Thyroid gland (tissue), 4 donors: Measurements from ENCODE around the gene MAEA. TPM values are rescaled to one million over a fixed set of nuclear protein-coding genes. Genes with fewer than 3 reads are reported as not detected.

Experiments
- DNase-seq, 2 donors: peaks; one replicate each; pipeline ENCODE4 v3.0.0-alpha.2; 2019
- H3K27ac ChIP-seq, 3 donors: fragments of 200-600 bp; sonication (generic); 1 replicate in 2 of 3; 2 replicates in 1 of 3; pipeline ENCODE4 v1.5.1; 2016 to 2019; ENCODE audit warnings: mild to moderate bottlenecking in 1 of 3, moderate library complexity in 1 of 3
- H3K27me3 ChIP-seq: fragments of 200-600 bp; sonication (generic); one replicate; pipeline ENCODE4 v1.5.1; 2019
- H3K36me3 ChIP-seq, 2 donors: fragments of 200-600 bp; sonication (generic); one replicate each; pipeline ENCODE4 v1.5.1; 2016 to 2019
- H3K4me1 ChIP-seq, 2 donors: fragments of 200-600 bp; sonication (generic); one replicate each; pipeline ENCODE4 v1.5.1; 2017 to 2019
- H3K4me3 ChIP-seq, 3 donors: fragments of 200-600 bp; sonication (generic); replicated peaks in 1 of 3; 1 replicate in 2 of 3; 2 replicates in 1 of 3; pipeline ENCODE4 v1.5.1; 2016; ENCODE audit warnings: mild to moderate bottlenecking in 1 of 3
- H3K9me3 ChIP-seq: fragments of 200-600 bp; sonication (generic); one replicate; pipeline ENCODE4 v1.5.1; 2017
- CTCF ChIP-seq, 6 experiments: fragments of 200-600 bp in 3 of 6; fragments of 450-650 bp in 3 of 6; sonication (generic) in 3 of 6; IDR thresholded peaks; one replicate each; pipeline ENCODE4 v1.5.1; 2016 to 2019; ENCODE audit warnings: antibody characterized with exemption in 6 of 6, mild to moderate bottlenecking in 2 of 6, inconsistent platforms in 1 of 6, moderate library complexity in 1 of 6
- POLR2A ChIP-seq, 2 donors: fragments of 450-650 bp; IDR thresholded peaks; one replicate each; pipeline ENCODE4 v1.6.1; 2017; ENCODE audit warnings: antibody characterized with exemption in 2 of 2, mild to moderate bottlenecking in 2 of 2, moderate library complexity in 1 of 2
- WGBS, 2 donors: methylation state at CpG; one replicate each; pipeline ENCODE4 v1.1.5; 2017; 5-methylcytosine and 5-hydroxymethylcytosine counted together
- intact Hi-C: fragments of 100-400 bp; cut with DNase I; formaldehyde crosslinking; loops from one replicate; pipeline ENCODE4 v1.15.1; 2023
- total RNA-seq, 4 donors: library from RNA; depleted of rRNA; stranded (reverse); fragments of >200 nt; gene quantifications; one replicate each; pipeline ENCODE4 v1.2.3, GENCODE V29; 2016

The MAEA gene
- total RNA-seq, 4 donors from 2014 or later, result 85.3 to 99.5 (median 87.3) TPM

GRCh38 chr4:1244978-1245471, 44.7 kb upstream of the MAEA start:
- H3K4me3 ChIP-seq, result no peak overlapping the region
- TF ChIP-seq POLR2A (IDR thresholded peaks at IDR 0.05) (no peak), CTCF (IDR thresholded peaks at IDR 0.05) (no peak)

GRCh38 chr4:1245481-1246051, 44.1 kb upstream of the MAEA start:
- intact Hi-C loops, result no loop called here
- 87% methylated on average over 26 of the region's 26 CpGs for WGBS, 2 donors
- Histone ChIP-seq H3K36me3 (peaks cover 0 to 8% of the 10 kb centered on the region in 2 donors), H3K9me3 (no peaks in the 10 kb centered on the region), H3K4me3 (no peak overlapping the region), H3K27ac (peak overlapping the region in 1 of 3 donors; percentile 94), H3K27me3 (no peaks in the 10 kb centered on the region), H3K4me1 (peaks cover 40 to 66% of the 10 kb centered on the region in 2 donors)
- peak in 1 of 2 donors; percentile 0 for DNase-seq
- TF ChIP-seq POLR2A (IDR thresholded peaks at IDR 0.05), result no peak
- TF ChIP-seq CTCF (IDR thresholded peaks at IDR 0.05), result no peak

More at GRCh38 chr4:1244978-1245471, 44.7 kb upstream of the MAEA start:
- no peak overlapping the region for H3K27ac ChIP-seq
- intact Hi-C loops, result no loop called here
- no peaks in the 10 kb centered on the region for H3K27me3 ChIP-seq
- peaks cover 35 to 60% of the 10 kb centered on the region in 2 donors for H3K4me1 ChIP-seq
- no peaks in the 10 kb centered on the region for H3K9me3 ChIP-seq
- peaks cover 0 to 9% of the 10 kb centered on the region in 2 donors for H3K36me3 ChIP-seq
- DNase-seq, result peak in 1 of 2 donors; percentile 0
- WGBS, 2 donors, result 87 to 95% methylated on average over 4 to 16 of the region's 19 CpGs

- Histone ChIP-seq H3K36me3 (peaks cover 0 to under 1% of the 10 kb centered on the region in 2 donors), H3K9me3 (no peaks in the 10 kb centered on the region), H3K4me3 (no peak overlapping the region), H3K4me1 (peaks cover 40 to 68% of the 10 kb centered on the region in 2 donors), H3K27ac (peak overlapping the region in 1 of 3 donors; percentile 94), H3K27me3 (no peaks in the 10 kb centered on the region)
- TF ChIP-seq CTCF (IDR thresholded peaks at IDR 0.05) (no peak), POLR2A (IDR thresholded peaks at IDR 0.05) (peak in 1 of 2 donors; percentile 23)
- DNase-seq, result peak; percentile 49 to 60
- intact Hi-C loops, result no loop called here
- 59 to 66% methylated on average over 21 to 22 of the region's 24 CpGs for WGBS, 2 donors
Measured at GRCh38 chr4:1246111-1246881, 43.4 kb upstream of the MAEA start.

GRCh38 chr4:1246901-1247863, 42.5 kb upstream of the MAEA start:
- WGBS, 2 donors, result 18 to 20% methylated on average over 16 to 35 of the region's 48 CpGs
- H3K9me3 ChIP-seq, result no peaks in the 10 kb centered on the region
- H3K27ac ChIP-seq, result peak overlapping the region; percentile 94 to 95 (median 94)
- peak in 1 of 2 donors; percentile 8 for DNase-seq
- no peaks in the 10 kb centered on the region for H3K36me3 ChIP-seq
- no peaks in the 10 kb centered on the region for H3K27me3 ChIP-seq
- H3K4me1 ChIP-seq, result peaks cover 40 to 64% of the 10 kb centered on the region in 2 donors
- intact Hi-C loops, result no loop called here
- no peak for TF ChIP-seq POLR2A (IDR thresholded peaks at IDR 0.05)
- no peak for TF ChIP-seq CTCF (IDR thresholded peaks at IDR 0.05)
- peak overlapping the region; percentile 79 to 93 (median 87) for H3K4me3 ChIP-seq
